ENCODE results near the gene ODAD4.

ODAD4 gene

GRCh38 chr17:41904242-41904841 lies 26.1 kb upstream of the ODAD4 start:
- no peaks in the 10 kb centered on the region for H3K4me1 ChIP-seq (ENCODE audit: control insufficient read depth, low read depth, low read length)
- H3K9me3 ChIP-seq (ENCODE audit: control insufficient read depth, low read depth, low read length), result no peaks in the 10 kb centered on the region
- H3K9ac ChIP-seq (ENCODE audit: low read length), result no peak overlapping the region
- H3K4me3 ChIP-seq (ENCODE audit: low read length), result no peak overlapping the region
- no peak overlapping the region for H3K27ac ChIP-seq (ENCODE audit: low read length)
- H3K27me3 ChIP-seq (ENCODE audit: control insufficient read depth, insufficient read depth, low read length), result no peaks in the 10 kb centered on the region
- peaks cover 89% of the 10 kb centered on the region for H3K36me3 ChIP-seq (ENCODE audit: control insufficient read depth, low read depth, low read length)

GRCh38 chr17:41905172-41905571 lies 25.2 kb upstream of the ODAD4 start:
- H3K9ac ChIP-seq (ENCODE audit: low read length), result no peak overlapping the region
- no peaks in the 10 kb centered on the region for H3K4me1 ChIP-seq (ENCODE audit: control insufficient read depth, low read depth, low read length)
- peaks cover 92% of the 10 kb centered on the region for H3K36me3 ChIP-seq (ENCODE audit: control insufficient read depth, low read depth, low read length)
- H3K9me3 ChIP-seq (ENCODE audit: control insufficient read depth, low read depth, low read length), result no peaks in the 10 kb centered on the region
- H3K27me3 ChIP-seq (ENCODE audit: control insufficient read depth, insufficient read depth, low read length), result no peaks in the 10 kb centered on the region
- H3K27ac ChIP-seq (ENCODE audit: low read length), result no peak overlapping the region
- no peak overlapping the region for H3K4me3 ChIP-seq (ENCODE audit: low read length)

GRCh38 chr17:41906465-41907184 lies 23.8 kb upstream of the ODAD4 start:
- no peak overlapping the region for H3K27ac ChIP-seq (ENCODE audit: low read length)
- no peak overlapping the region for H3K9ac ChIP-seq (ENCODE audit: low read length)

DNA sequence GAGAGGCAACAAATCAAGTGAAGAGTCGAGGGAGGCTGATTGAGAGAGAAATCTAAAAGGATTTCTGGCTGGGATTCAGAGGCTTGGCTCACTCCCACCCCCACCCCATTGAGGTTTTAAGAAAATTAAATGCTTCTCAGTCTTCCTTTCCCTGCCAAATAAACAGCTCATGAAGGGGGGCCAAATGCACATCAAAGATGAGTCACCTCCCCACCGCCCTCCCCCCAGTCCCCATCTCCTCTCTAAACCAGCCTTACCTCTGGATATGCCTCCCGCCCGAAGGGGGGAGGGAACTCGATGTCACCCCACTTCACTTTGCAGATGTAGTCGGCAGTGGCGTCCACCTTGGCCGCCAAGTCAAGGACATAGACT lies 23.2 kb upstream of the ODAD4 start:
- H3K9me3 ChIP-seq (ENCODE audit: control insufficient read depth, low read depth, low read length), result no peaks in the 10 kb centered on the region

More at GRCh38 chr17:41906465-41907184, 23.8 kb upstream of the ODAD4 start:
- H3K4me1 ChIP-seq (ENCODE audit: control insufficient read depth, low read depth, low read length), result no peaks in the 10 kb centered on the region
- no peaks in the 10 kb centered on the region for H3K9me3 ChIP-seq (ENCODE audit: control insufficient read depth, low read depth, low read length)
- H3K36me3 ChIP-seq (ENCODE audit: control insufficient read depth, low read depth, low read length), result peaks cover 93% of the 10 kb centered on the region
- H3K27me3 ChIP-seq (ENCODE audit: control insufficient read depth, insufficient read depth, low read length), result no peaks in the 10 kb centered on the region
- H3K4me3 ChIP-seq (ENCODE audit: low read length), result no peak overlapping the region

DNA sequence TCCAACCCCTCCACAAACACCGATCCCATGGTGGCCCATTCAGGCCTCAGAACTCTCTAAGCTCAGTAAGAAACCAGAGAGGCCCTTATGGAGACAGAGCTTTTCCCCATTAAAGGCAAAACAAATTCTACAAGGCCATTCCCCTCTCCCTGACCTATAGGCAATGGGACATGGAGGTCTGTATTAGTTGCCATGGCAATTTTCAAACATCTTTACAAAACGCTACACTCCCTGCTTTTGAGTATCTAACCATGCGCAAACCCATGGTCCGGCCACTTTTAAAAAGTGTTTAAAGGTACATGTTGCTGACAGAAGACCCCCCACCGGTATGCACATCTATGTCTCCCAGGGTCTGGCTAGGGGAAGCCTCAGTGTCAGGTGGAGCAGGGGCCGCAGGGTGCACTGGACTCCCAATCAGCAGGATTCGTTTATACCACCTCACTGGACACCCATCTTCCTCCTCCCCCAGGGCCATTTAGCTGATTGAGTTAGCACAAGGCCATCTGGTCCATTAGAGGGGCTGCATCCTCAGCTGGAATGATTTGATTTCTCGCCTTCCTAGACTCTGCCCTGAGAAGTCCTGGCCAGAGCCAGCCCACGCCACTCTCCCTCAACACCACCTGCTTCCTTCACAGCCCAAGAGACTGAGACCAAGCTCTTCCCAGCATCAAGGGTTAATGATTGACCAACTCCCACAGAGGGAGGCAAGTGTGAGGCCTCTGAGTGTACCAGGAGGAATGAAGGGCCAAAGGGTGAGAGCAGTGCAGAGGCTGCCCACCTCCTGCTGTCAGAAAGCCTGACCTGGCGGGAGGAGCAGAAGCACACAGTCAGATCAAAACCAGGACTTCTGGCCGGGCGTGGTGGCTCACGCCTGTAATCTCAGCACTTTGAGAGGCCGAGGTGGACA lies 22.5 kb upstream of the ODAD4 start:
- H3K27me3 ChIP-seq (ENCODE audit: control insufficient read depth, insufficient read depth, low read length), result no peaks in the 10 kb centered on the region
- H3K9ac ChIP-seq (ENCODE audit: low read length), result no peak overlapping the region
- no peaks in the 10 kb centered on the region for H3K9me3 ChIP-seq (ENCODE audit: control insufficient read depth, low read depth, low read length)
- no peaks in the 10 kb centered on the region for H3K4me1 ChIP-seq (ENCODE audit: control insufficient read depth, low read depth, low read length)
- no peak overlapping the region for H3K4me3 ChIP-seq (ENCODE audit: low read length)
- peaks cover 93% of the 10 kb centered on the region for H3K36me3 ChIP-seq (ENCODE audit: control insufficient read depth, low read depth, low read length)
- H3K27ac ChIP-seq (ENCODE audit: low read length), result no peak overlapping the region

More for the DNA sequence above, 23.2 kb upstream of the ODAD4 start:
- Histone ChIP-seq H3K27me3 (ENCODE audit: control insufficient read depth, insufficient read depth, low read length) (no peaks in the 10 kb centered on the region), H3K9ac (ENCODE audit: low read length) (no peak overlapping the region), H3K27ac (ENCODE audit: low read length) (no peak overlapping the region), H3K36me3 (ENCODE audit: control insufficient read depth, low read depth, low read length) (peaks cover 93% of the 10 kb centered on the region), H3K4me1 (ENCODE audit: control insufficient read depth, low read depth, low read length) (no peaks in the 10 kb centered on the region), H3K4me3 (ENCODE audit: low read length) (no peak overlapping the region)

GRCh38 chr17:41909088-41909487 lies 21.3 kb upstream of the ODAD4 start:
- H3K27ac ChIP-seq (ENCODE audit: low read length), result no peak overlapping the region
- no peaks in the 10 kb centered on the region for H3K27me3 ChIP-seq (ENCODE audit: control insufficient read depth, insufficient read depth, low read length)
- no peak overlapping the region for H3K9ac ChIP-seq (ENCODE audit: low read length)
- H3K36me3 ChIP-seq (ENCODE audit: control insufficient read depth, low read depth, low read length), result peaks cover 94% of the 10 kb centered on the region
- no peak overlapping the region for H3K4me3 ChIP-seq (ENCODE audit: low read length)
- no peaks in the 10 kb centered on the region for H3K9me3 ChIP-seq (ENCODE audit: control insufficient read depth, low read depth, low read length)
- H3K4me1 ChIP-seq (ENCODE audit: control insufficient read depth, low read depth, low read length), result no peaks in the 10 kb centered on the region

DNA sequence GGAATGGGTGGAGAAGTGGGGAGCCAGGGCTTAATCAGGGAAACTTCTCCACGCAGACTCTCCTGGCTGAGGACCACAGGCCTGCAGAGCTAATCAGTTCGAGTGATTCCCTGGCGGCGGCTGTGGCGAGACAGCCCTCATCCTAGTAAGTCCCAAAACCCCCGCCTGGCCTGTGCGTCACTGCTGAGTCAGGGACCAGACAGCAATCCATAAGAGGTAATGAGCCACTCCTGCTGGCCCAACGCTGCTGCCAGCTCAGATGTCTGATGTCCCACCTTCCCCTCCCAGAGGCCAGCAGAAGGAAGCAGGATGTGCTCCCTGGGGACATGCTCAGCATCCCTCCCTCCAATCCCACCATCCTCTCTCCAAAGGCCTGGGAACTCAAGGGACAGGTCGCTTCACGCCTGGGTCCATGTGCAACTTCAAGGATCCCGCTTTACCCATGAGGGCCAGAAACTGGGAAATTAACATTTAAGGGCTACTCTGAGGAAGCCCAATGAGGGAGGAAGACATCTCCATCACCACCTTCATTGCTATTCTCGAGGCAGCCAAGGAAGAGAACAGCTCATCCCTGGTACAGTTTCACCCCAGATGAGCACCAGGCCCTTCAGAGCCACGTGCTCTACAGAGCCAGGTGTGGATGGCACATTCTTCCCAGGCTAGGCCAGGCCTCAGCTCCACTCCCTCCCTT lies 19.6 kb upstream of the ODAD4 start:
- Histone ChIP-seq H3K27ac (ENCODE audit: low read length) (no peak overlapping the region), H3K4me1 (ENCODE audit: control insufficient read depth, low read depth, low read length) (peaks cover 13% of the 10 kb centered on the region), H3K9ac (ENCODE audit: low read length) (no peak overlapping the region)

GRCh38 chr17:41912925-41913324 lies 17.5 kb upstream of the ODAD4 start:
- no peaks in the 10 kb centered on the region for H3K27me3 ChIP-seq (ENCODE audit: control insufficient read depth, insufficient read depth, low read length)
- no peak overlapping the region for H3K4me3 ChIP-seq (ENCODE audit: low read length)
- H3K36me3 ChIP-seq (ENCODE audit: control insufficient read depth, low read depth, low read length), result peaks cover 57% of the 10 kb centered on the region
- H3K27ac ChIP-seq (ENCODE audit: low read length), result no peak overlapping the region
- H3K9me3 ChIP-seq (ENCODE audit: control insufficient read depth, low read depth, low read length), result no peaks in the 10 kb centered on the region
- no peak overlapping the region for H3K9ac ChIP-seq (ENCODE audit: low read length)
- H3K4me1 ChIP-seq (ENCODE audit: control insufficient read depth, low read depth, low read length), result peaks cover 21% of the 10 kb centered on the region

More for the DNA sequence above, 19.6 kb upstream of the ODAD4 start:
- no peak overlapping the region for H3K4me3 ChIP-seq (ENCODE audit: low read length)
- no peaks in the 10 kb centered on the region for H3K9me3 ChIP-seq (ENCODE audit: control insufficient read depth, low read depth, low read length)
- peaks cover 78% of the 10 kb centered on the region for H3K36me3 ChIP-seq (ENCODE audit: control insufficient read depth, low read depth, low read length)
- no peaks in the 10 kb centered on the region for H3K27me3 ChIP-seq (ENCODE audit: control insufficient read depth, insufficient read depth, low read length)

DNA sequence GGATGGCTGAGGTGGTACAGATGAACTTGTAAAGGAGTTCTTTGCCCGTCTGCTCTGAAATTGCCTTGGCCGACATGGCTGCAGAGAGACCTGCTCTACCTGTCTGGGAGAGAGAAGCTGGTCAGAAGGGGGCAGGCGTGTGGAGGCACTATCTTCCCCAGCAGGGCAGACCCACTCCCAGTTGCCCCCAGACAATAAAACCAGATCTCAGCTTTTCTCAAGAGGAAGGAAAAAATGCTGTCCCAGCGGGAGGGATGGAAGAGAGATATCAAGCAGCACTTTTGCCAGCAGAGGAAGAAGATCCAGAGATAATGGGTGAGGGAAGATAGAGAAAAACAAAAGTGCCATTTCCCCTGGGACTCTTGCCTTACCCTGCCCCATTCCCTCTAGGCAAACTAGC lies 16.6 kb upstream of the ODAD4 start:
- H3K9ac ChIP-seq (ENCODE audit: low read length), result no peak overlapping the region
- H3K4me3 ChIP-seq (ENCODE audit: low read length), result no peak overlapping the region
- no peaks in the 10 kb centered on the region for H3K9me3 ChIP-seq (ENCODE audit: control insufficient read depth, low read depth, low read length)
- no peaks in the 10 kb centered on the region for H3K27me3 ChIP-seq (ENCODE audit: control insufficient read depth, insufficient read depth, low read length)
- peaks cover 21% of the 10 kb centered on the region for H3K4me1 ChIP-seq (ENCODE audit: control insufficient read depth, low read depth, low read length)
- H3K36me3 ChIP-seq (ENCODE audit: control insufficient read depth, low read depth, low read length), result peaks cover 48% of the 10 kb centered on the region
- H3K27ac ChIP-seq (ENCODE audit: low read length), result no peak overlapping the region

DNA sequence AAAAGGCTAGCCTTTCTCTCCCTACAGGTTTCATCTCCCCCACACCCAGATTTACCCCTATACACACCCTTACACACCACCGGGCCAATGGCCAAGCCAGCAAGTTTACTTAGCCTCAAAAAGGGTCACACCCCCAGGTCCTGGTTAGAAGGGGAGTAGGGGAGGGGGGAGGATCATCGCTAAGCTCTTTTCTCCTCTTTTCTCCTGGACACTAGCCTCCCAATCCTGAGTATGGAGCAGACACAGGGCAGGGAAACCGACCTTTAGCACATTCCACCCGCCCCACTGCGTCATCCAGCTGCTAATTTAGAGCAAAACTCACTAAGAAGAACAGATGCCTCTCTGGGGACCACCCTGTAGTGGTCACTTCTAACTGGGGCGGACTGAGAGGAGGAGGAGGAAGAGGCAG lies 16.1 kb upstream of the ODAD4 start:
- H3K36me3 ChIP-seq (ENCODE audit: control insufficient read depth, low read depth, low read length), result peaks cover 44% of the 10 kb centered on the region
- no peak overlapping the region for H3K9ac ChIP-seq (ENCODE audit: low read length)
- peak overlapping the region; percentile 18 for H3K27ac ChIP-seq (ENCODE audit: low read length)
- H3K4me1 ChIP-seq (ENCODE audit: control insufficient read depth, low read depth, low read length), result peaks cover 21% of the 10 kb centered on the region
- H3K27me3 ChIP-seq (ENCODE audit: control insufficient read depth, insufficient read depth, low read length), result no peaks in the 10 kb centered on the region
- no peak overlapping the region for H3K4me3 ChIP-seq (ENCODE audit: low read length)
- no peaks in the 10 kb centered on the region for H3K9me3 ChIP-seq (ENCODE audit: control insufficient read depth, low read depth, low read length)

DNA sequence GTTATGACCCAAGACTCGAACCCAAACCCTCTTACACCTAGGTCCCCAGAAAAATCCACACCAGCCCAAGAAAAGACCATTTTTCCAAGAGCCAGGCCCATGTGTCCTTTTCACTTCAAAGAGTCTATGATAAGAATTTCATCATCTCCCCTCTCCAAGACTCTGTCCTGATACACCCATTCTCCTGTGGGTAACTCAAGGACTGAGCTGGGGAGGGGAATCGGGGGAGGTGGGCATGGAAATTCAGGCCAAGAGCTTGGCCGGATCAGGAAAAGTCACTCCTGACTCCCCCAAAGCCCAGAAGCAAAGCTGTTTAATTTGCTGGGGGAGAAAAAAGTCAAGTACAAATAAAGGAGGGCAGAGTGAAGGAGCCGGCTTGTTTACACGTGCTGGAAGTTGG lies 15.4 kb upstream of the ODAD4 start:
- peaks cover 37% of the 10 kb centered on the region for H3K36me3 ChIP-seq (ENCODE audit: control insufficient read depth, low read depth, low read length)
- peak overlapping the region; percentile 20 for H3K9ac ChIP-seq (ENCODE audit: low read length)
- H3K9me3 ChIP-seq (ENCODE audit: control insufficient read depth, low read depth, low read length), result no peaks in the 10 kb centered on the region
- H3K4me1 ChIP-seq (ENCODE audit: control insufficient read depth, low read depth, low read length), result peaks cover 27% of the 10 kb centered on the region
- H3K27ac ChIP-seq (ENCODE audit: low read length), result peak overlapping the region; percentile 18
- no peak overlapping the region for H3K4me3 ChIP-seq (ENCODE audit: low read length)
- H3K27me3 ChIP-seq (ENCODE audit: control insufficient read depth, insufficient read depth, low read length), result no peaks in the 10 kb centered on the region
